Endothelial cell of umbilical vein (primary cell): ENCODE results near the gene RADIL. TPM values are rescaled to one million over a fixed set of nuclear protein-coding genes. Genes with fewer than 3 reads are reported as not detected.

Source experiments
- BruUV-seq: library from RNA; stranded (reverse); fragments of 400-500 nt; replicated peaks from 2 replicates; lab custom pipeline; 2021; lab: Mats Ljungman, UMichigan
- CTCF ChIA-PET: fragments of 300-600, 350-600 bp; sonication (Branson Sonifier 250); formaldehyde crosslinking; loops from one replicate; lab custom pipeline; 2021; ENCODE audit warnings: antibody characterized with exemption, inconsistent platforms; lab: Charles Lee
- POLR2A ChIA-PET: fragments of 300-600, 350-600 bp; sonication (Branson Sonifier 250); formaldehyde crosslinking; loops from one replicate; lab custom pipeline; 2021; ENCODE audit warnings: antibody characterized with exemption, inconsistent platforms; lab: Charles Lee
- DNase-seq: peaks from one replicate; pipeline ENCODE4 v3.0.0-alpha.2; 2011; ENCODE audit warnings: low read depth, low spot score
- FAIRE-seq: peaks from 2 replicates; lab custom pipeline; 2011; peaks lifted over from hg19 to GRCh38; lab: Jason Lieb, UNC
- H2AFZ ChIP-seq: 2 replicates; pipeline ENCODE4 v1.6.0; 2012; ENCODE audit warnings: low read depth, low read length, control low read depth, inconsistent platforms
- H3K27ac ChIP-seq: 2 replicates; pipeline ENCODE4 v1.5.1; 2011; ENCODE audit warnings: low read depth, mild to moderate bottlenecking, control low read depth, low read length, moderate library complexity; ENCODE audit not compliant: insufficient read depth
- H3K27me3 ChIP-seq, 2 experiments: 2 replicates each; pipeline versions ENCODE4 v1.6.0 to v1.6.1; 2011; ENCODE audit warnings: low read length in 2 of 2, mixed read lengths in 1 of 2; ENCODE audit not compliant: control insufficient read depth in 2 of 2, insufficient read depth in 2 of 2
- H3K36me3 ChIP-seq, 2 experiments: 2 replicates in 1 of 2; 3 replicates in 1 of 2; pipeline ENCODE4 v1.5.1; 2011; ENCODE audit warnings: low read length in 2 of 2, mild to moderate bottlenecking in 1 of 2, moderate library complexity in 1 of 2; ENCODE audit not compliant: control insufficient read depth in 2 of 2, insufficient read depth in 2 of 2; ENCODE audit errors: extremely low read depth in 1 of 2
- H3K4me1 ChIP-seq: 3 replicates; pipeline ENCODE4 v1.5.1; 2011; ENCODE audit warnings: mild to moderate bottlenecking, low read length; ENCODE audit not compliant: control insufficient read depth, insufficient read depth; ENCODE audit errors: extremely low read depth
- H3K4me2 ChIP-seq: 2 replicates; pipeline ENCODE4 v1.6.1; 2011; ENCODE audit warnings: low read length, control low read depth, mixed read lengths; ENCODE audit not compliant: insufficient read depth
- H3K4me3 ChIP-seq, 3 experiments: fragments of 200-600 bp in 1 of 3; sonication (generic), shearing (Covaris generic) in 1 of 3; replicated peaks in 1 of 3; 2 replicates each; pipeline ENCODE4 v1.5.1; 2011 to 2016; ENCODE audit warnings: control low read depth in 3 of 3, low read length in 3 of 3, mild to moderate bottlenecking in 2 of 3, inconsistent platforms in 1 of 3, low read depth in 1 of 3, moderate library complexity in 1 of 3; ENCODE audit not compliant: insufficient read depth in 1 of 3
- H3K79me2 ChIP-seq: 2 replicates; pipeline ENCODE4 v1.6.0; 2012; ENCODE audit warnings: low read length, inconsistent platforms; ENCODE audit not compliant: control insufficient read depth, insufficient read depth
- H3K9ac ChIP-seq: replicated peaks from 2 replicates; pipeline ENCODE3; 2011; ENCODE audit warnings: low read length, control low read depth; ENCODE audit not compliant: insufficient read depth; ENCODE audit errors: extremely low read depth
- H3K9me1 ChIP-seq: replicated peaks from 3 replicates; pipeline ENCODE4 v1.6.0; 2011; ENCODE audit warnings: mild to moderate bottlenecking, low read length; ENCODE audit not compliant: control insufficient read depth, insufficient read depth; ENCODE audit errors: extremely low read depth
- H3K9me3 ChIP-seq: replicated peaks from 2 replicates; pipeline ENCODE4 v1.5.1; 2012; ENCODE audit warnings: low read length, inconsistent platforms; ENCODE audit not compliant: control insufficient read depth, insufficient read depth
- H4K20me1 ChIP-seq: replicated peaks from 2 replicates; pipeline ENCODE3; 2011; ENCODE audit warnings: mild to moderate bottlenecking, low read length; ENCODE audit not compliant: control insufficient read depth, insufficient read depth; ENCODE audit errors: extremely low read depth
- CTCF ChIP-seq, 2 donors: IDR thresholded peaks; 1 replicate in 1 of 2; 2 replicates in 1 of 2; pipeline ENCODE4 v1.5.1; 2011; ENCODE audit warnings: low read length in 2 of 2, mild to moderate bottlenecking in 2 of 2, moderate library complexity in 2 of 2, control low read depth in 1 of 2, inconsistent platforms in 1 of 2, low read depth in 1 of 2; ENCODE audit not compliant: insufficient read depth in 1 of 2; ENCODE audit errors: extremely low read depth in 1 of 2
- EZH2 ChIP-seq: IDR thresholded peaks from 2 replicates; pipeline ENCODE4 v1.6.1; 2012; ENCODE audit warnings: borderline replicate concordance, low read depth, mild to moderate bottlenecking, moderate library complexity, low read length, inconsistent platforms; ENCODE audit not compliant: severe bottlenecking
- FOS ChIP-seq: IDR thresholded peaks from 2 replicates; pipeline ENCODE4 v1.6.1; 2011; ENCODE audit warnings: mild to moderate bottlenecking, low read length, moderate library complexity, borderline replicate concordance; ENCODE audit not compliant: insufficient read depth
- GATA2 ChIP-seq: IDR thresholded peaks from 2 replicates; pipeline ENCODE4 v1.7.0; 2011; ENCODE audit warnings: low read depth, mild to moderate bottlenecking, moderate library complexity, mixed read lengths, low read length; ENCODE audit not compliant: insufficient read length, insufficient read depth
- JUN ChIP-seq: IDR thresholded peaks from 2 replicates; pipeline ENCODE4 v1.6.1; 2011; ENCODE audit warnings: borderline replicate concordance, low read depth; ENCODE audit not compliant: insufficient read length, insufficient read depth
- MAX ChIP-seq: IDR thresholded peaks from 2 replicates; pipeline ENCODE4 v1.6.1; 2011; ENCODE audit not compliant: insufficient read depth, insufficient read length
- MYC ChIP-seq: IDR thresholded peaks from one replicate; pipeline ENCODE4 v1.6.1; 2011; ENCODE audit warnings: mild to moderate bottlenecking, low read depth, low read length
- POLR2A ChIP-seq: IDR thresholded peaks from 2 replicates; pipeline ENCODE4 v1.6.1; 2012; ENCODE audit warnings: low read depth, mild to moderate bottlenecking, control low read depth, low read length
- POLR2AphosphoS5 ChIP-seq: IDR thresholded peaks from 2 replicates; pipeline ENCODE4 v1.6.1; 2012; ENCODE audit warnings: low read depth, mild to moderate bottlenecking, control low read depth, low read length, moderate library complexity; ENCODE audit not compliant: insufficient read depth
- dilution Hi-C: fragments of 300-500 bp; cut with MboI; formaldehyde crosslinking; loops from one replicate; pipeline ENCODE4 v1.15.0; 2019; ENCODE audit warnings: low sequenced_read_pairs; ENCODE audit not compliant: extremely low pct_ligation_motif_present
- intact Hi-C: fragments of 100-400 bp; cut with micrococcal nuclease; formaldehyde crosslinking; loops from one replicate; pipeline ENCODE4 v1.10.0; 2022
- polyA plus RNA-seq, 4 experiments: library from polyadenylated mRNA; depleted of rRNA in 3 of 4; stranded (reverse) in 3 of 4; unstranded in 1 of 4; fragments of >200 nt; gene quantifications; 2 replicates each; pipeline versions ENCODE4 v1.2.1 to v1.2.3, GENCODE V29; 2011 to 2012; ENCODE audit warnings: missing spikeins in 1 of 4
- total RNA-seq: library from RNA; stranded (reverse); gene quantifications from 2 replicates; pipeline ENCODE4 v1.2.3, GENCODE V29; 2021

Gene RADIL
- total and polyA plus RNA-seq, 2 donors (not counting 3 experiments of a cell fraction or from before 2014, with no cell fraction given): 1.2 to 2.5 TPM

GRCh38 chr7:4775848-4776623 is 107.5 kb downstream of the RADIL start:
- peak; percentile 73 for FAIRE-seq
- peaks cover 2 to 4% of the 10 kb centered on the region in 2 experiments for H3K36me3 ChIP-seq
- peaks cover 2% of the 10 kb centered on the region for H4K20me1 ChIP-seq
- peak overlapping the region; percentile 67 for H3K27ac ChIP-seq
- H3K9me1 ChIP-seq: no peaks in the 10 kb centered on the region
- dilution Hi-C loops: no loop called here
- peak; percentile 74 for DNase-seq
- TF ChIP-seq POLR2AphosphoS5: no peak
- TF ChIP-seq CTCF (IDR thresholded peaks at IDR 0.05; ENCODE audit: extremely low read depth in 1 of 2, insufficient read depth in 1 of 2, low read depth in 1 of 2, low read length in 2 of 2): no peak
- TF ChIP-seq FOS: no peak
- TF ChIP-seq MAX: no peak
- TF ChIP-seq JUN: no peak
- TF ChIP-seq GATA2: no peak
- TF ChIP-seq MYC: no peak
- TF ChIP-seq EZH2: no peak
- TF ChIP-seq POLR2A: no peak
- POLR2A ChIA-PET: interaction anchor here (0.7 to 1.6 kb wide), 6 partner anchors 16 to 94 kb away, joined by 4 to 5 read pairs (median 4); partner anchors contain the start of gene FOXK1
- H3K4me1 ChIP-seq: peaks cover 11% of the 10 kb centered on the region
- peaks cover 32% of the 10 kb centered on the region for H3K79me2 ChIP-seq
- H3K9ac ChIP-seq: peak overlapping the region; percentile 77
- CTCF ChIA-PET: interaction anchor here (0.7 to 3.6 kb wide), 6 partner anchors 16 to 134 kb away, joined by 3 to 27 read pairs (median 4); no protein-coding TSS in a partner anchor
- H3K27me3 ChIP-seq: no peaks in the 10 kb centered on the region
- BruUV-seq: TSS peak; percentile 28
- H2AFZ ChIP-seq: peak overlapping the region; percentile 3
- intact Hi-C loops: loop anchor here (1.0 to 2.0 kb wide), 2 partner anchors 29 to 135 kb away; no protein-coding TSS in a partner anchor
- peak overlapping the region; percentile 36 to 71 (median 64) for H3K4me3 ChIP-seq
- peak overlapping the region; percentile 56 for H3K4me2 ChIP-seq
- no peaks in the 10 kb centered on the region for H3K9me3 ChIP-seq
